Sigmoid colon (tissue), 4 donors: ENCODE measurements around the gene SYNE2.

Source experiments
- CTCF ChIP-seq, 4 experiments: fragments of 450-650 bp in 3 of 4; fragments of 200-600 bp in 1 of 4; IDR thresholded peaks; one replicate each; pipeline ENCODE4 v1.5.1; 2016 to 2019; ENCODE audit warnings: antibody characterized with exemption in 4 of 4, mild to moderate bottlenecking in 3 of 4, moderate library complexity in 2 of 4
- EP300 ChIP-seq, 4 donors: sonication (generic); formaldehyde crosslinking; IDR thresholded peaks; one replicate each; pipeline ENCODE4 v1.6.1; 2017; ENCODE audit warnings: antibody characterized with exemption in 4 of 4
- POLR2A ChIP-seq, 2 donors: fragments of 450-650 bp; IDR thresholded peaks; one replicate each; pipeline ENCODE4 v1.6.1; 2016; ENCODE audit warnings: antibody characterized with exemption in 2 of 2, mild to moderate bottlenecking in 2 of 2, moderate library complexity in 2 of 2
- POLR2AphosphoS5 ChIP-seq, 4 donors: sonication (generic); formaldehyde crosslinking; IDR thresholded peaks; one replicate each; pipeline ENCODE4 v1.6.1; 2017; ENCODE audit warnings: antibody characterized with exemption in 4 of 4

GRCh38 chr14:64238049-64238448, 385.2 kb downstream of the SYNE2 start:
- TF ChIP-seq CTCF (IDR thresholded peaks at IDR 0.05) (no peak), POLR2AphosphoS5 (IDR thresholded peaks at IDR 0.05) (no peak), POLR2A (IDR thresholded peaks at IDR 0.05) (no peak), EP300 (IDR thresholded peaks at IDR 0.05) (no peak)
